GM19025 (cell line): ENCODE measurements around the gene SAMM50.
"Not testable (repeated sequence)": the region's sequence is repeated elsewhere in the genome, so short reads cannot be mapped to it uniquely, and the experiment has no call there.

Experiments used
- ATAC-seq: cut with Tn5 transposase; IDR thresholded peaks from one replicate; pipeline ENCODE4 v1.9.1; 2021; ENCODE audit warnings: mild to moderate bottlenecking, low read depth, moderate library complexity; ENCODE audit not compliant: unreplicated experiment

The SAMM50 gene

GRCh38 chr22:43999378-43999777 lies 44.1 kb downstream of the SAMM50 start:
- ATAC-seq = no peak

GRCh38 chr22:44000123-44000522 lies 44.9 kb downstream of the SAMM50 start:
- no peak for ATAC-seq

- no peak for ATAC-seq
Observed at GRCh38 chr22:44001521-44001920, 46.3 kb downstream of the SAMM50 start.

GRCh38 chr22:44002324-44002723 lies 47.1 kb downstream of the SAMM50 start:
- no peak for ATAC-seq

- no peak for ATAC-seq
Observed at GRCh38 chr22:44002997-44003396, 47.8 kb downstream of the SAMM50 start.

GRCh38 chr22:44003405-44004103 lies 48.3 kb downstream of the SAMM50 start:
- ATAC-seq = no peak

- ATAC-seq = no peak
Observed at GRCh38 chr22:44004104-44004460, 48.8 kb downstream of the SAMM50 start.

GRCh38 chr22:44005524-44005923 lies 50.3 kb downstream of the SAMM50 start:
- ATAC-seq = no peak

GRCh38 chr22:44012162-44012561 lies 56.9 kb downstream of the SAMM50 start:
- no peak for ATAC-seq

GRCh38 chr22:44012591-44012990 lies 57.3 kb downstream of the SAMM50 start:
- ATAC-seq = no peak

GRCh38 chr22:44014241-44014640 lies 59.0 kb downstream of the SAMM50 start:
- no peak for ATAC-seq

- ATAC-seq = not testable (repeated sequence)
Observed at GRCh38 chr22:44016586-44016985, 61.3 kb downstream of the SAMM50 start.

- ATAC-seq = no peak
Observed at GRCh38 chr22:44018594-44018993, 63.4 kb downstream of the SAMM50 start.

- ATAC-seq = no peak
Observed at GRCh38 chr22:44019416-44019815, 64.2 kb downstream of the SAMM50 start.

GRCh38 chr22:44019846-44020245 lies 64.6 kb downstream of the SAMM50 start:
- ATAC-seq = no peak

GRCh38 chr22:44020981-44021380 lies 65.7 kb downstream of the SAMM50 start:
- no peak for ATAC-seq

GRCh38 chr22:44023404-44024287 lies 68.4 kb downstream of the SAMM50 start:
- ATAC-seq = no peak

- no peak for ATAC-seq
Observed at GRCh38 chr22:44024288-44024921, 69.2 kb downstream of the SAMM50 start, which contains the start of gene PARVB. TSS of gene PARVB (plus strand) at chr22:44024302. CDS start at chr22:44024340, 38 bp downstream.

GRCh38 chr22:44025171-44026065 lies 70.2 kb downstream of the SAMM50 start:
- peak; percentile 55 for ATAC-seq

GRCh38 chr22:44026066-44026629 lies 70.9 kb downstream of the SAMM50 start:
- ATAC-seq = no peak
